Esophagus muscularis mucosa (tissue), 4 donors: ENCODE measurements around the gene TENT5C. TPM values are rescaled to one million over a fixed set of nuclear protein-coding genes. Genes with fewer than 3 reads are reported as not detected.
A peak's percentile ranks its signal among the peaks of the same experiment; 100 is the strongest.
"Not testable (repeated sequence)": the region's sequence is repeated elsewhere in the genome, so short reads cannot be mapped to it uniquely, and the experiment has no call there.

Experiments
- DNase-seq: peaks from one replicate; pipeline ENCODE4 v3.0.0-alpha.2; 2017; ENCODE audit errors: extremely low spot score
- H3K27ac ChIP-seq, 4 donors: fragments of 200-600 bp; sonication (generic); replicated peaks in 1 of 4; 1 replicate in 3 of 4; 2 replicates in 1 of 4; pipeline ENCODE4 v1.5.1; 2016 to 2019; ENCODE audit warnings: mild to moderate bottlenecking in 1 of 4
- H3K27me3 ChIP-seq, 4 donors: fragments of 200-600 bp; sonication (generic); one replicate each; pipeline versions ENCODE4 v1.5.1 to v1.6.0; 2016 to 2019
- H3K36me3 ChIP-seq, 4 donors: fragments of 200-600 bp; sonication (generic); one replicate each; pipeline ENCODE4 v1.5.1; 2016 to 2019
- H3K4me1 ChIP-seq, 4 donors: fragments of 200-600 bp; sonication (generic); one replicate each; pipeline ENCODE4 v1.5.1; 2016 to 2019
- H3K4me3 ChIP-seq, 4 donors: fragments of 200-600 bp; sonication (generic); 1 replicate in 2 of 4; 2 replicates in 2 of 4; pipeline ENCODE4 v1.5.1; 2016 to 2019; ENCODE audit warnings: mild to moderate bottlenecking in 4 of 4, moderate library complexity in 1 of 4
- H3K9me3 ChIP-seq, 4 donors: fragments of 200-600 bp; sonication (generic); 1 replicate in 3 of 4; 2 replicates in 1 of 4; pipeline ENCODE4 v1.5.1; 2016 to 2019
- EP300 ChIP-seq: sonication (generic); formaldehyde crosslinking; IDR thresholded peaks from one replicate; pipeline ENCODE4 v1.6.1; 2017; ENCODE audit warnings: antibody characterized with exemption
- POLR2A ChIP-seq: fragments of 450-650 bp; IDR thresholded peaks from one replicate; pipeline ENCODE4 v1.6.1; 2017; ENCODE audit warnings: antibody characterized with exemption, moderate library complexity, mild to moderate bottlenecking, low read depth
- POLR2AphosphoS5 ChIP-seq, 2 donors: sonication (generic); formaldehyde crosslinking; IDR thresholded peaks; one replicate each; pipeline ENCODE4 v1.6.1; 2017; ENCODE audit warnings: antibody characterized with exemption in 2 of 2
- WGBS: methylation state at CpG from one replicate; pipeline ENCODE4 v1.1.5; 2018; 5-methylcytosine and 5-hydroxymethylcytosine counted together
- intact Hi-C: fragments of 100-400 bp; cut with DNase I; formaldehyde crosslinking; loops from one replicate; pipeline ENCODE4 v1.15.1; 2023
- total RNA-seq, 4 donors: library from RNA; depleted of rRNA; stranded (reverse); fragments of >200 nt; gene quantifications; one replicate each; pipeline versions ENCODE4 v1.1.0 to v1.2.1, GENCODE V29; 2016
- TF ChIP-seq, protein P1 (sequence below), 3 experiments: fragments of 200-600 bp in 2 of 3; fragments of 450-650 bp in 1 of 3; sonication (generic) in 2 of 3; IDR thresholded peaks; one replicate each; pipeline ENCODE4 v1.5.1; 2017 to 2019; ENCODE audit warnings: antibody characterized with exemption in 3 of 3, mild to moderate bottlenecking in 2 of 3, moderate library complexity in 1 of 3

Gene TENT5C
- total RNA-seq = 1 to 10 TPM in 3 of 4 donors, under 1 TPM in 1; 0.92 to 6.8 (median 2.5) TPM

DNA sequence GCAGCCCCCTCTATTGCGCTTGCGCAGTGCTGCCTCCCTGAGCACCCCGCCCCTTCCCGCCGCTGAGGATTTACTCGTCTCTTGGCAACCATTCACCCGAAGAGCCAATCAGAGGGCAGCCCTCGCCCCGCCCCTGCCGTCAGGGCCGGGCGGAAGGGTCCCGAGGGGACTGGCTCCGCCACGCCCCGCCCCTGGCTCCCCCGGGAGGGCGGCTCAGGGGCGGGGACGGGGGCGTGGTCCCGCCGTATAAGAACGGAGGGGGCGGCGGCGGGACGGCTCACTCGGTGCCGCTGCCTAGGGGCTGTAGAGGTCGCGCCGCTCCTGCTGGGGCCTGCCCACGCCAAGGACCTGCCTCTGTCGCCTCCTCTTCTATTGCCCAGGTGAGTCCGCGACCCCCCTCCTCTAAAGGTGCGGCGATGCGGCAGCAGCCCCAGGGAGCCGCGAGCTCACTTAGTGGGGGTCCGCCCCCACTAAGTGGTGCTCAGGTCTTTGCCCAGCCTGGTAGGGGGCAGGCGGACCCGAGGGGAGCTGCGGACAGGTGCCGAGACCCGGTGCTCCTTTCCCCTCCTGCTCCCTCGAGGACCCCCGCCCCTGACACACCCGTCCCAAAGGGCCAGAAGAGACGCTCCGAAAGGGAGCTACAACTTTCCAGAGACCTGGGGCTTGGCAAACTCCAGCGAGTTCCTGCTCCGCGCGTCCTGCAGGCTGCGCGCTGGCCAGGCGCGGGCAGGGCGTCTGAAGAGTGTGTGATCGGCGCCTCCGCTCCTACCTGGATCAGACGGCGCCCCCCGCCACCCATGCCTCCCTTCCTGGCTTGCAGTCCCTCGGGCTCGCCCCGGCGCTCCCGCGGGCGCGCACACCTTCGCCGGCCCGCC lies at the start of gene TENT5C:
Gene TENT5C (plus strand): TSS at position 275 of the 875 bp plus-strand sequence. CDS start 16,821 bp downstream, outside the sequence.
- Histone ChIP-seq H3K27me3 (no peaks in the 10 kb centered on the region), H3K27ac (peak within 1 kb of the TSS; percentile 79 to 93 (median 84)), H3K4me1 (peaks cover 9 to 49% (median 42%) of the 10 kb centered on the region in 4 donors), H3K4me3 (peak within 1 kb of the TSS; percentile 69 to 91 (median 87)), H3K36me3 (no peaks in the 10 kb centered on the region), H3K9me3 (no peaks in the 10 kb centered on the region)
- 1% methylated on average over 14 of the region's 79 CpGs for WGBS
- DNase-seq = peak; percentile 99
- TF ChIP-seq POLR2AphosphoS5 (IDR thresholded peaks at IDR 0.05) (peak; percentile 76 to 93), POLR2A (peak; percentile 78), EP300 (no peak)
- TF ChIP-seq, protein P1, sequence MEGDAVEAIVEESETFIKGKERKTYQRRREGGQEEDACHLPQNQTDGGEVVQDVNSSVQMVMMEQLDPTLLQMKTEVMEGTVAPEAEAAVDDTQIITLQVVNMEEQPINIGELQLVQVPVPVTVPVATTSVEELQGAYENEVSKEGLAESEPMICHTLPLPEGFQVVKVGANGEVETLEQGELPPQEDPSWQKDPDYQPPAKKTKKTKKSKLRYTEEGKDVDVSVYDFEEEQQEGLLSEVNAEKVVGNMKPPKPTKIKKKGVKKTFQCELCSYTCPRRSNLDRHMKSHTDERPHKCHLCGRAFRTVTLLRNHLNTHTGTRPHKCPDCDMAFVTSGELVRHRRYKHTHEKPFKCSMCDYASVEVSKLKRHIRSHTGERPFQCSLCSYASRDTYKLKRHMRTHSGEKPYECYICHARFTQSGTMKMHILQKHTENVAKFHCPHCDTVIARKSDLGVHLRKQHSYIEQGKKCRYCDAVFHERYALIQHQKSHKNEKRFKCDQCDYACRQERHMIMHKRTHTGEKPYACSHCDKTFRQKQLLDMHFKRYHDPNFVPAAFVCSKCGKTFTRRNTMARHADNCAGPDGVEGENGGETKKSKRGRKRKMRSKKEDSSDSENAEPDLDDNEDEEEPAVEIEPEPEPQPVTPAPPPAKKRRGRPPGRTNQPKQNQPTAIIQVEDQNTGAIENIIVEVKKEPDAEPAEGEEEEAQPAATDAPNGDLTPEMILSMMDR (IDR thresholded peaks at IDR 0.05) = peak in 2 of 3 experiments; percentile 6 to 7
- intact Hi-C loops = loop anchor here (5.0 to 10.0 kb wide), 3 partner anchors 86 to 241 kb away; partner anchors contain the start of gene MAN1A2

DNA sequence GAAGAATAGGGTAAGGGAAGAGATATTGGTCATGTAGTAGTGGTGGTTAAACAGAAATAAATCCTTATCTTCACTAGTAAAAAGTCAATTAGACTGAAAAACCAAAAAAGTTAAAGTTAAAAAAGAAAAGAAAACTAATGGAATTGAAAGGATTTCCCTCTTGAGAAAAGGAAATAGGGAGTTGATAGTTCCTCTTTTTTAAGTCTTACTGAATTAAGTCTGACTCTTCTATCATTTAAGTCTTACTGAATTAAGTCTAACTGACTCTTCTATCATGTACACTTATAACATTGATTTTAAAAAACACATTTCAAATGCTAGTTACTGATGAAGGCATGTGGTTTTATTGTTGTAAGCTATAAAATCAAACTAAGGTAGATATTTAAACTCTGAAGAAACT lies 49.5 kb upstream of the TENT5C start:
- Histone ChIP-seq H3K27ac (no peak overlapping the region), H3K4me3 (no peak overlapping the region), H3K27me3 (no peaks in the 10 kb centered on the region), H3K9me3 (no peaks in the 10 kb centered on the region), H3K4me1 (no peaks in the 10 kb centered on the region), H3K36me3 (no peaks in the 10 kb centered on the region)
- intact Hi-C loops = no loop called here
- TF ChIP-seq POLR2A = no peak
- DNase-seq = no peak

DNA sequence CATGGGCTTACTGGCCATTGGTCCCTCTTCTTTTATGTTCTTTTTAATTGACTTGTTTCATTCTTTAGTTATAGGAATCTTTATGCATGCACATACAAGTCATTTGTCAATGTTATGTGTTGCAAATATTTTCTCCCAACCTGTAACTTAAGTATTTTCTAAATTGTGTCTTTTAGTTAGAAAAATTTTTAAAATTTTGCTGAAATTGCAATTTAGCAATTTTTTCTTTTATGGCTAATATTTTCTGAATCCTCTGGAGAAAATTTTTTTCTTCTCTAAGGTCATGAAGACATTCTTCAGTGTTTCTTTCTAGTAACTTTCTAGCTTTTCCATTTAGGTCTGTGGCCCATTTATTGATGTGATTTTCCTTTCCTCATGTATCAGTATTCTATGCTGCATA lies 48.9 kb upstream of the TENT5C start:
- Histone ChIP-seq H3K4me1 (no peaks in the 10 kb centered on the region), H3K9me3 (no peaks in the 10 kb centered on the region), H3K27me3 (no peaks in the 10 kb centered on the region), H3K27ac (no peak overlapping the region), H3K36me3 (no peaks in the 10 kb centered on the region), H3K4me3 (no peak overlapping the region)
- TF ChIP-seq POLR2A (no peak), EP300 (no peak), POLR2AphosphoS5 (IDR thresholded peaks at IDR 0.05) (no peak)
- TF ChIP-seq, protein P1 (IDR thresholded peaks at IDR 0.05) = no peak
- DNase-seq = no peak
- intact Hi-C loops = no loop called here

DNA sequence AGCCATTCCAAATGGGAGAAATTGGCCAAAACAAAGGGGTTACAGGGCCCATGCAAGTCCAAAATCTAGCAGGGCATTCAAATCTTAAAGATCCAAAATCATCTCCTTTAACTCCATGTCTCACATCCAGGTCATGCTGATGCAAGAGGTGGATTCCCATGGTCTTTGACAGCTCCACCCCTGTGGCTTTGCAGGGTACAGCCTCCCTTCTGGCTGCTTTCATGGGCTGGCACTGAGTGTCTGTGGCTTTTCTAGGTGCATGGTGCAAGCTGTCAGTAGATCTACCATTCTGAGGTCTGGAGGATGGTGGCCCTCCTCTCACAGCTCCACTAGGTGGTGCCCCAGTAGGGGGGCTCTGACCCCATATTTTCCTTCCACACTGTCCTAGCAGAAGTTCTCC lies 47.4 kb upstream of the TENT5C start:
- H3K27me3 ChIP-seq, H3K27ac ChIP-seq, intact Hi-C loops, H3K36me3 ChIP-seq, H3K4me1 ChIP-seq, H3K9me3 ChIP-seq, H3K4me3 ChIP-seq: not testable (repeated sequence)
- peak; percentile 45 for DNase-seq

DNA sequence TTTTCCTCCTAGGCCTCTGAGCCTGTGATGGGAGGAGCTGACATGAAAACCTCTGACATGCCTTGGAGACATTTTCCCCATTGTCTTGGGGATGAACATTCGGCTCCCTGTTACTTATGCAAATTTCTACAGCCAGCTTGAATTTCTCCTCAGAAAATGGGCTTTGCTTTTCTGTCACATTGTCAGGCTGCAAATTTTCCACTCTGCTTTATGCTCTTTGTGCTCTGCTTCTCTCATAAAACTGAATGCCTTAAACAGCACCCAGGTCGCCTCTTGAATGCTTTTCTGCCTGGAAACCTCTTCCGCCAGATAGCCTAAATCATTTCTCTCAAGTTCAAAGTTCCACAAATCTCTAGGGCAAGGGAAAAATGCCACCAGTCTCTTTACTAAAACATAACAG lies 46.7 kb upstream of the TENT5C start:
- Histone ChIP-seq H3K36me3 (no peaks in the 10 kb centered on the region), H3K27ac (no peak overlapping the region), H3K9me3 (no peaks in the 10 kb centered on the region), H3K4me1 (no peaks in the 10 kb centered on the region), H3K4me3 (no peak overlapping the region), H3K27me3 (no peaks in the 10 kb centered on the region)
- DNase-seq = peak; percentile 42
- TF ChIP-seq, protein P1 (IDR thresholded peaks at IDR 0.05) = no peak
- no peak for TF ChIP-seq POLR2AphosphoS5 (IDR thresholded peaks at IDR 0.05)
- TF ChIP-seq EP300 = no peak
- TF ChIP-seq POLR2A = no peak
- intact Hi-C loops = no loop called here
- 87% methylated on average over 3 of the region's 3 CpGs for WGBS
